GM10248 (cell line): ENCODE measurements around the gene AMOTL1.

ENCODE experiments used
- CTCF ChIA-PET: fragments of 300-600 bp; sonication (Branson Sonifier 250); formaldehyde crosslinking; extraction: SDS; loops from one replicate; lab custom pipeline; 2021; ENCODE audit warnings: antibody characterized with exemption; lab: Yijun Ruan, JAX
- POLR2A ChIA-PET: fragments of 350-650 bp; sonication (Branson Sonifier 250); formaldehyde crosslinking; extraction: SDS; loops from one replicate; lab custom pipeline; 2020; ENCODE audit warnings: antibody characterized with exemption; lab: Yijun Ruan, JAX
- DNase-seq: peaks from one replicate; pipeline ENCODE4 v3.0.0; 2012; ENCODE audit errors: extremely low spot score
- CTCF ChIP-seq: IDR thresholded peaks from 2 replicates; pipeline ENCODE4 v1.5.1; 2012; ENCODE audit warnings: mild to moderate bottlenecking, low read depth; ENCODE audit errors: extremely low read depth, missing control alignments, control extremely low read depth

AMOTL1 gene

GRCh38 chr11:94820480-94820879, 52.3 kb downstream of the AMOTL1 start:
- no peak for DNase-seq
- ChIA-PET POLR2A (no interaction called here), CTCF (interaction anchor here (1.0 to 1.2 kb wide), 2 partner anchors 9 to 11 kb away, joined by 3 read pairs; no protein-coding TSS in a partner anchor)
- no peak for TF ChIP-seq CTCF

DNA sequence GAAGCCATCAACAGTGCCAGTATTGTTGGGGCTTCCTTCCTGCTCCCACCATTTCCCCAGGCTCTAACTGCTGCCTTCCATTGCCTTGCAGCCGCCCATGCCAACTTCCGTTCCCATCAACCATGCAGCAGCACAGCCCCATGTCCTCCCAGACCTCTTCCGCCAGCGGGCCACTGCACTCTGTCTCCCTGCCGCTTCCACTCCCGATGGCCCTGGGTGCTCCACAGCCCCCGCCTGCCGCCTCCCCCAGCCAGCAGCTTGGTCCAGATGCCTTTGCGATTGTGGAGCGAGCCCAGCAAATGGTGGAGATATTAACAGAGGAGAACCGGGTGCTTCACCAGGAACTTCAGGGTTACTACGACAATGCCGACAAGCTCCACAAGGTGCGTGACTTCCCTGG, 53.3 kb downstream of the AMOTL1 start:
- POLR2A ChIA-PET, result no interaction called here
- CTCF ChIA-PET, result no interaction called here
- no peak for TF ChIP-seq CTCF
- no peak for DNase-seq

- no peak for TF ChIP-seq CTCF
- DNase-seq, result no peak
- ChIA-PET CTCF (no interaction called here), POLR2A (no interaction called here)
These were observed 53.9 kb downstream of the AMOTL1 start for GRCh38 chr11:94822080-94822479.

DNA sequence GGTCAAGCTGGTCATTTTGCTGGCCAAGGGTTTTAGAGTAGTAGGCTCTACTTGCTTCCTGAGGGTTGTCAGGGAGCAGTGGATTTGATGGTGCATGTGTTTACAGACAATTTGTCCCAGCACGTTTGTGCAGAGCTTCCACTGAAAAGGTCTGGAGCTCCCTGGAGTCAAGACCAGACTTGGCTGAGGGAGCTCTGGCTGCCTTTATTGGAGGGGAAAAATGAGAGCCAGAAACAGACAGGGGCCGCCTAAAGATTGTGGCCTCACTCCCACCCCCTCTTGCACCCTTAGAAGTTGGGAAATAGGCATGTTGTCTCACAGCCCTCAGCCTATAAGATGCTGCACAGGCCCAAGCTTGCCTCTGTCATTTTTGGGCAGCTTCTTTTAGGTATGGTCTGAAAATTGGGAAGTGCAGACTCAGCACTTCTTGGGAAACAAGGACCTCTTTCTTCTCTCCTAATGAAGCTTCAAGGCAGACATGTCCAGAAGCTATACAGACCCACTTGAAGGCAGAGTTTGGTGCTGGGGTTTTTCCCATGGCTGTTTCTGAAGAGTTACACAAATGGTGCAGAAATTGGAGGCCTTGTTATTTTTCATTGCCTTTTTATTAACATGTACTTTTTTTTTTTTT, 55.1 kb downstream of the AMOTL1 start:
- POLR2A ChIA-PET, result interaction anchor here (0.7 kb wide), 1 partner anchor 896 kb away, joined by 3 read pairs; no protein-coding TSS in a partner anchor
- TF ChIP-seq CTCF, result no peak
- CTCF ChIA-PET, result interaction anchor here (1.0 to 1.2 kb wide), 2 partner anchors 16 to 37 kb away, joined by 3 to 4 read pairs; no protein-coding TSS in a partner anchor
- no peak for DNase-seq

DNA sequence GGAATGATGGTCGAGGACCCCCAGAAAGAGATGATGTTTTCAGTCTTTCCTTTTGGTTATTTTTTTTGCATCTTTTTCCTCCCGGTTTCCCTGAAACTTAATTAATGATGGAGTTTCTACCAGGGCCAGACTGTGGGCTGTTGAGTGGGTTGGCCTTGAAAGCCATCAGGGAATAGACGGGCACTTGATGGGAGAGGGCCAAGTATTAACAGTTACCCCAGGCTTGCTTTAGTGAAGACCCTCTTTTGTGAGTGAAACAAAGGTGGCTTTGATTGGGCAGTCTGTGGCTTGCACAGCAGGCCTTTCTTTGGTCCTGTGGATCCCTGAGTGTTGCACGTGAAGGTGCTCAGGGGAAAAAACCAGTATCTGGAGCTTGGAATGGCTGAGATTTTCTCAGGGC, 56.9 kb downstream of the AMOTL1 start:
- POLR2A ChIA-PET, result no interaction called here
- CTCF ChIA-PET, result interaction anchor here (0.6 kb wide), 1 partner anchor 10 kb away, joined by 3 read pairs; no protein-coding TSS in a partner anchor
- no peak for DNase-seq
- no peak for TF ChIP-seq CTCF

DNA sequence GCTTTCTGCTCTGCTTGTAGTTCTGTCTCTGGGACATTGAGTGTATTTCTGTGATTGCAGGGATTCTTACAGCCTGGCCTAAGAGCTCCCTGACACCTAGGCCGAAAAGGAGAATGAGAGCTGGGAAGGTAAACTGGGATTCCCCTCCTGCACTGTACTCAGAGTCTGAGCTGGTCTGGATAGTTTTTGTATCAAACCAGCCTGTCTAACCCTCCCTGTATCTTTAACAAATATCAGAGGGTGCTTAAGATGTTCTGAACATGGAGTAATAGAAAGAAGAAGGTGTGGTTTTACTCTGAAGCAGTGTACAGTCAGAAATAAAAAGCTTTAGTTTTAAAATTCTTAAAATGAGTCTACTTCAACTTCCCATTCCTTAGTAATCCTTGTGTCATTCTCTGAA, 57.3 kb downstream of the AMOTL1 start:
- no peak for DNase-seq
- CTCF ChIA-PET, result interaction anchor here (0.6 kb wide), 1 partner anchor 10 kb away, joined by 3 read pairs; no protein-coding TSS in a partner anchor
- POLR2A ChIA-PET, result no interaction called here
- TF ChIP-seq CTCF, result no peak
